Islet of Langerhans (tissue), 1 donor: Measurements from ENCODE around the gene PCDHB8.
"Not testable (repeated sequence)": the region's sequence is repeated elsewhere in the genome, so short reads cannot be mapped to it uniquely, and the experiment has no call there.

Experiments
- FAIRE-seq: peaks from one replicate; lab custom pipeline; 2011; peaks lifted over from hg19 to GRCh38; lab: Jason Lieb, UNC

PCDHB8 gene

GRCh38 chr5:141177577-141178191, at the start of gene PCDHB8:
Gene PCDHB8, plus strand, starts transcription at chr5:141177790. Its CDS starts 245 bp downstream, at chr5:141178035.
- not testable (repeated sequence) for FAIRE-seq

DNA sequence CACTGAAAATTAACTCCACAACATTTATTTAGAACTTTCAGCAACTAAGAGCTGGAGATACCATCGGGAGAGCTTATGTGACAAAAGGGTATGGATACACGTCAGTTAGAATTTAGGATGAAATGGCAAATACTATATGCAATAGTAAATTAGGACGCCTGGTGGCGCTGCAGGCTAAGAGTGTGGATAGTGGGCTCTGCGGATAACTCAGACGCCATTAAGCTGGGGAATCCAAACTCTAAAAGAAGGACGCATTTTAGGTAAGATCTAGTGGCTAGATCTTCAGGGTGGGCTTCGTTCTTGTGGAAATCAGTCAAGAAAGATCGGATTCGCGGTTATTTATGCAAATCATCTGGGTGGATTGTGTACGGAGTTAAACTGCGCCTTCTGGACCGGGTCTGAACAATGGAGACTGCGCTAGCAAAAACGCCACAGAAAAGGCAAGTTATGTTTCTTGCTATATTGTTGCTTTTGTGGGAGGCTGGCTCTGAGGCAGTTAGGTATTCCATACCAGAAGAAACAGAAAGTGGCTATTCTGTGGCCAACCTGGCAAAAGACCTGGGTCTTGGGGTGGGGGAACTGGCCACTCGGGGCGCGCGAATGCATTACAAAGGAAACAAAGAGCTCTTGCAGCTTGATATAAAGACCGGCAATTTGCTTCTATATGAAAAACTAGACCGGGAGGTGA, 42.4 kb upstream of the PCDHB8 start, which contains the start of gene PCDHB5:
Gene PCDHB5 (plus strand): TSS at position 177 of the 688 bp plus-strand sequence. CDS start 229 bp downstream, at position 406.
- no peak for FAIRE-seq

- no peak for FAIRE-seq
Observed at GRCh38 chr5:141135718-141136266, 41.8 kb upstream of the PCDHB8 start.

DNA sequence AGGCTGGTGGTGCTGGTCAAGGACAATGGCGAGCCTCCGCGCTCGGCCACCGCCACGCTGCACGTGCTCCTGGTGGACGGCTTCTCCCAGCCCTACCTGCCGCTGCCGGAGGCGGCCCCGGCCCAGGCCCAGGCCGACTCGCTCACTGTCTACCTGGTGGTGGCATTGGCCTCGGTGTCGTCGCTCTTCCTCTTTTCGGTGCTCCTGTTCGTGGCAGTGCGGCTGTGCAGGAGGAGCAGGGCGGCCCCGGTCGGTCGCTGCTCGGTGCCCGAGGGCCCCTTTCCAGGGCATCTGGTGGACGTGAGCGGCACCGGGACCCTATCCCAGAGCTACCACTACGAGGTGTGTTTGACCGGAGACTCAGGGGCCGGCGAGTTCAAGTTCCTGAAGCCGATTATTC, 40.2 kb upstream of the PCDHB8 start:
- not testable (repeated sequence) for FAIRE-seq

DNA sequence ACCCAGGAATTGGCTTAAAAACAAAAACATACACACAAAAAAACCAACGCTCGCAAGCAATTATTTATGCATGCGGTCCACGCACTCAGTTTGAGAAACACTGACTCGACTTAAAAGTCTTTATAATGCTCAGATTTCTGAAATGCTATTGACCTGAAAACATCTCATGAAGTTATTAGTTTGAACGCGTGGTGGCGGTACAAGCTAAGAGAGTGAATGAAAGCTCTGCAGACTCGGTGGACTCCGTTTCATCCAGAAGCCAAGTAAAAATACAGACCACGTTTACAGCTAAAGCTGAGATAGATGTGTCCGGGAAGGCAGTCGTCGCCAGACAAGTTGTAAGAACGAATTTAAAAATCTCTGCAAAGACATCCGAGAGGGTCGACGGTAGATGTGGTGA, 27.8 kb upstream of the PCDHB8 start, which contains the start of gene PCDHB6:
Gene PCDHB6 (plus strand): TSS at position 246 of the 400 bp plus-strand sequence. CDS start 201 bp downstream, outside the sequence.
- FAIRE-seq: no peak

DNA sequence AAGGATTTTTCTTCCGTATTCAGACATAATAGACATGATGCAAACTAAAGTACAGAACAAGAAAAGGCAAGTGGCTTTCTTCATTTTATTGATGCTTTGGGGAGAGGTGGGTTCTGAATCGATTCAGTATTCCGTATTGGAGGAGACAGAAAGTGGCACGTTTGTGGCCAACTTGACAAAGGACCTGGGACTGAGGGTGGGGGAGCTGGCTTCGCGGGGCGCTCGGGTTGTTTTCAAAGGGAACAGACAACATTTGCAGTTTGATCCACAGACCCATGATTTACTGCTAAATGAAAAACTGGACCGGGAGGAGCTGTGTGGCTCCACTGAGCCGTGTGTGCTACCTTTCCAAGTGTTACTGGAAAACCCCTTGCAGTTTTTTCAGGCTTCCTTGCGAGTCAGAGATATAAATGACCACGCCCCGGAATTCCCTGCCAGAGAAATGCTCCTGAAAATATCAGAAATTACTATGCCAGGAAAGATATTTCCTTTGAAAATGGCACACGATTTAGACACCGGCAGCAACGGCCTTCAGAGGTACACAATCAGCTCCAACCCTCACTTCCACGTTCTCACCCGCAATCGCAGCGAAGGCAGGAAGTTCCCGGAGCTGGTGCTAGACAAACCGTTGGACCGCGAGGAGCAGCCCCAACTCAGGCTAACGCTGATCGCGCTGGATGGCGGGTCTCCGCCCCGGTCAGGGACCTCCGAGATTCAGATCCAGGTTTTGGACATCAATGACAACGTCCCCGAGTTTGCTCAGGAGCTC, 27.2 kb upstream of the PCDHB8 start:
- no peak for FAIRE-seq

DNA sequence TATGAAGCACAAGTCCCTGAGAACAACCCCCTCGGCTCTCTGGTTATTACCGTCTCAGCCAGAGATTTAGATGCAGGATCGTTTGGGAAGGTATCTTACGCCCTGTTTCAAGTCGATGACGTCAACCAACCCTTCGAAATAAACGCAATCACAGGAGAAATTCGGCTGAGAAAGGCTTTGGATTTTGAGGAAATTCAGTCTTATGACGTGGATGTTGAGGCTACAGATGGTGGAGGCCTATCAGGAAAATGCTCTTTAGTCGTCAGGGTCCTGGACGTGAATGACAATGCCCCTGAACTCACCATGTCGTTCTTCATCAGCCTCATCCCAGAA, 26.6 kb upstream of the PCDHB8 start:
- FAIRE-seq: no peak

GRCh38 chr5:141151632-141152031, 26.0 kb upstream of the PCDHB8 start:
- not testable (repeated sequence) for FAIRE-seq

DNA sequence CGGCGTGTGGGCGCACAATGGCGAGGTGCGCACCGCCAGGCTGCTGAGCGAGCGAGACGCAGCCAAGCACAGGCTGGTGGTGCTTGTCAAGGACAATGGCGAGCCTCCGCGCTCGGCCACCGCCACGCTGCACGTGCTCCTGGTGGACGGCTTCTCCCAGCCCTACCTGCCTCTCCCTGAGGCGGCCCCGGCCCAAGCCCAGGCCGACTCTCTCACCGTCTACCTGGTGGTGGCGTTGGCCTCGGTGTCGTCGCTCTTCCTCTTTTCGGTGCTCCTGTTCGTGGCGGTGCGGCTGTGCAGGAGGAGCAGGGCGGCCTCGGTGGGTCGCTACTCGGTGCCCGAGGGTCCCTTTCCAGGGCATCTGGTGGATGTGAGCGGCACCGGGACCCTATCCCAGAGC, 25.5 kb upstream of the PCDHB8 start:
- not testable (repeated sequence) for FAIRE-seq

- no peak for FAIRE-seq
Observed at GRCh38 chr5:141155540-141156374, 21.8 kb upstream of the PCDHB8 start.

DNA sequence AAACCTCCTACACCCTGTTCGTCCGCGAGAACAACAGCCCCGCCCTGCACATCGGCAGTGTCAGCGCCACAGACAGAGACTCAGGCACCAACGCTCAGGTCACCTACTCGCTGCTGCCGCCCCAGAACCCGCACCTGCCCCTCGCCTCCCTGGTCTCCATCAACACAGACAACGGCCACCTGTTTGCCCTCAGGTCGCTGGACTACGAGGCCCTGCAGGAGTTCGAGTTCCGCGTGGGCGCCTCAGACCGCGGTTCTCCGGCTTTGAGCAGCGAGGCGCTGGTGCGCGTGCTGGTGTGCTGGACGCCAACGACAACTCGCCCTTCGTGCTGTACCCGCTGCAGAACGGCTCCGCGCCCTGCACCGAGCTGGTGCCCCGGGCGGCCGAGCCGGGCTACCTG, 20.2 kb upstream of the PCDHB8 start:
- not testable (repeated sequence) for FAIRE-seq

GRCh38 chr5:141157901-141158300, 19.7 kb upstream of the PCDHB8 start:
- FAIRE-seq: not testable (repeated sequence)

GRCh38 chr5:141172381-141173204, 5.0 kb upstream of the PCDHB8 start, which contains the start of gene PCDHB7:
Gene PCDHB7, plus strand, starts transcription at chr5:141172644. Its CDS starts 192 bp downstream, at chr5:141172836.
- no peak for FAIRE-seq

DNA sequence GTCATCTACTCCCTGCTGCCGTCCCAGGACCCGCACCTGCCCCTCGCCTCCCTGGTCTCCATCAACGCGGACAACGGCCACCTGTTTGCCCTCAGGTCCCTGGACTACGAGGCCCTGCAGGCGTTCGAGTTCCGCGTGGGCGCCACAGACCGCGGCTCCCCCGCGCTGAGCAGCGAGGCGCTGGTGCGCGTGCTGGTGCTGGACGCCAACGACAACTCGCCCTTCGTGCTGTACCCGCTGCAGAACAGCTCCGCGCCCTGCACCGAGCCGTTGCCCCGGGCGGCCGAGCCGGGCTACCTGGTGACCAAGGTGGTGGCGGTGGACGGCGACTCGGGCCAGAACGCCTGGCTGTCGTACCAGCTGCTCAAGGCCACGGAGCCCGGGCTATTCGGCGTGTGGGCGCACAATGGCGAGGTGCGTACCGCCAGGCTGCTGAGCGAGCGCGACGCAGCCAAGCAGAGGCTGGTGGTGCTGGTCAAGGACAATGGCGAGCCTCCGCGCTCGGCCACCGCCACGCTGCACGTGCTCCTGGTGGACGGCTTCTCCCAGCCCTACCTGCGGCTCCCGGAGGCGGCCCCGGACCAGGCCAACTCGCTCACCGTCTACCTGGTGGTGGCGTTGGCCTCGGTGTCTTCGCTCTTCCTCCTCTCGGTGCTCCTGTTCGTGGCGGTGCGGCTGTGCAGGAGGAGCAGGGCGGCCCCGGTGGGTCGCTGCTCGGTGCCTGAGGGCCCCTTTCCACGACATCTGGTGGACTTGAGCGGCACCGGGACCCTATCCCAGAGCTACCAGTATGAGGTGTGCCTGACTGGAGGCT, 3.1 kb upstream of the PCDHB8 start:
- FAIRE-seq: not testable (repeated sequence)

DNA sequence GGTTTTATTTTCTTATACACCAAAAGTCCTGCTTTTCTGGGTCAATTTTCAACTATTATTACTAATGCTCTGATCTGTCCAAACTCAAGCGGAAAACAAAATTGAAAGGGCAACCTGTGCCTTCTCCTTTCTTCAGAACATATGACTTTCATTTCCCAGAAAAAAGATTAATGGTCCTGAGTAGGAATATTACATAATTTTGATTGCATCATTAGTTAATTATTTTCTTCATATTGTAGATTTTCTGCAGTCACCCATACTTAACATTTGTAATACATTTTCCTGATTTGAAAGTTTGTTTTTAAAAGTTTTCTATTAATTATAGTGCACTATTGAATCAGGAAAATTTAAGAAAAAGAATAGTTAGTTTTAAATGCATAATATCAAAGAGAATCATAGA, 1.7 kb upstream of the PCDHB8 start:
- peak; percentile 98 for FAIRE-seq

- FAIRE-seq: not testable (repeated sequence)
Observed at GRCh38 chr5:141179371-141179770, 1.8 kb downstream of the PCDHB8 start.

DNA sequence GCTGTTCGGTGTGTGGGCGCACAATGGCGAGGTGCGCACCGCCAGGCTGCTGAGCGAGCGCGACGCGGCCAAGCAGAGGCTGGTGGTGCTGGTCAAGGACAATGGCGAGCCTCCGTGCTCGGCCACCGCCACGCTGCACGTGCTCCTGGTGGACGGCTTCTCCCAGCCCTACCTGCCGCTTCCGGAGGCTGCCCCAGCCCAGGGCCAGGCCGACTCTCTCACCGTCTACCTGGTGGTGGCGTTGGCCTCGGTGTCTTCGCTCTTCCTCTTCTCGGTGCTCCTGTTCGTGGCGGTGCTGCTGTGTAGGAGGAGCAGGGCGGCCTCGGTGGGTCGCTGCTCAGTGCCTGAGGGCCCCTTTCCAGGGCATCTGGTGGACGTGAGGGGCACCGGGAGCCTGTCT, 2.3 kb downstream of the PCDHB8 start:
- not testable (repeated sequence) for FAIRE-seq

DNA sequence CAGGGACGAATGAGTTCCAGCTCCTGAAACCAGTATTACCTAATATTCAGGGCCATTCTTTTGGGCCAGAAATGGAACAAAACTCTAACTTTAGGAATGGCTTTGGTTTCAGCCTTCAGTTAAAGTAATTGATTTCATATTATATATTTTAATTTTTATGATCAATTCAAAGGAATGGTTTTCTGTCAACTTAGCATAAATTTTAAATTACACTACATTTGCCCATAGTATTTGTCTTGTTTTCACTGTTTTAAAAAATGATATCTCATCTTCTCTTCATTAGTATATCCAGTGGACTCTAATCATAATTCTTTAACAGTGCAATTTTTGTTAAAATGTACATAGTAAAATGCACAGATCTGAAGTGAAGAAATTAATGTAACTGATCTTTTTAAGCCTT, 2.7 kb downstream of the PCDHB8 start:
- no peak for FAIRE-seq

- no peak for FAIRE-seq
Observed at GRCh38 chr5:141182248-141182647, 4.7 kb downstream of the PCDHB8 start, which contains the start of gene PCDHB16. Gene PCDHB16, plus strand, starts transcription at chr5:141182387. Its CDS starts 173 bp downstream, at chr5:141182560.
